GM12878 (cell line): ENCODE results near the gene LRP1. TPM values are rescaled to one million over a fixed set of nuclear protein-coding genes. Genes with fewer than 3 reads are reported as not detected.

Experiments used
- ASH2L ChIP-seq: fragments of 300-600, 200-600 bp; sonication (generic); IDR thresholded peaks from 2 replicates; pipeline ENCODE4 v1.6.1; 2017; ENCODE audit warnings: low read depth, mild to moderate bottlenecking, borderline replicate concordance
- BRCA1 ChIP-seq: IDR thresholded peaks from 2 replicates; pipeline ENCODE4 v1.6.1; 2011; ENCODE audit warnings: low read depth, low read length, improper control_type of control experiment
- CHD2 ChIP-seq: IDR thresholded peaks from 2 replicates; pipeline ENCODE4 v1.6.1; 2011; ENCODE audit warnings: low read depth, low read length, improper control_type of control experiment, borderline replicate concordance
- CREB1 ChIP-seq: IDR thresholded peaks from 2 replicates; pipeline ENCODE4 v1.6.1; 2012; ENCODE audit warnings: low read depth, mild to moderate bottlenecking, inconsistent platforms
- CREM ChIP-seq: IDR thresholded peaks from 2 replicates; pipeline ENCODE4 v1.6.1; 2014; ENCODE audit warnings: antibody characterized with exemption, low read depth
- EED ChIP-seq: sonication (generic); IDR thresholded peaks from 2 replicates; pipeline ENCODE4 v1.6.1; 2016; ENCODE audit warnings: antibody characterized with exemption, low read depth
- EP300 ChIP-seq, 2 experiments: fragments of 150-350 bp in 1 of 2; IDR thresholded peaks; 2 replicates each; pipeline ENCODE4 v1.6.1; 2011 to 2012; ENCODE audit warnings: low read depth in 2 of 2, low read length in 2 of 2, borderline replicate concordance in 1 of 2, improper control_type of control experiment in 1 of 2, inconsistent platforms in 1 of 2; ENCODE audit not compliant: control insufficient read depth in 1 of 2
- ETV6 ChIP-seq, 2 experiments: fragments of 450-650 bp in 1 of 2; IDR thresholded peaks in 1 of 2; conservative IDR thresholded peaks in 1 of 2; 2 replicates each; pipeline ENCODE4 v1.6.1; 2014; ENCODE audit warnings: antibody characterized with exemption in 1 of 2, borderline replicate concordance in 1 of 2, low read depth in 1 of 2, mild to moderate bottlenecking in 1 of 2, moderate library complexity in 1 of 2
- FOXK2 ChIP-seq: fragments of 450-650 bp; IDR thresholded peaks from 2 replicates; pipeline ENCODE4 v1.6.1; 2017; ENCODE audit warnings: mild to moderate bottlenecking, moderate library complexity
- HDGF ChIP-seq: fragments of 450-650 bp; IDR thresholded peaks from 2 replicates; pipeline ENCODE4 v1.6.1; 2016; ENCODE audit warnings: antibody characterized with exemption
- IKZF1 ChIP-seq: fragments of 450-650 bp; conservative IDR thresholded peaks from 2 replicates; pipeline ENCODE4 v1.6.1; 2017; ENCODE audit warnings: antibody characterized with exemption, mild to moderate bottlenecking
- JUNB ChIP-seq: IDR thresholded peaks from 2 replicates; pipeline ENCODE4 v1.6.1; 2016; ENCODE audit warnings: antibody characterized with exemption, mild to moderate bottlenecking
- JUND ChIP-seq: IDR thresholded peaks from 2 replicates; pipeline ENCODE4 v1.6.1; 2012; ENCODE audit warnings: low read depth, mild to moderate bottlenecking, low read length, improper control_type of control experiment, moderate library complexity
- MEF2B ChIP-seq: fragments of 450-650 bp; IDR thresholded peaks from 2 replicates; pipeline ENCODE4 v1.6.1; 2018; ENCODE audit warnings: mild to moderate bottlenecking, moderate library complexity; ENCODE audit not compliant: partially characterized antibody, poor library complexity, severe bottlenecking
- NBN ChIP-seq: fragments of 450-650 bp; IDR thresholded peaks from 2 replicates; pipeline ENCODE4 v1.6.1; 2016
- NFYA ChIP-seq: IDR thresholded peaks from 2 replicates; pipeline ENCODE4 v1.6.1; 2011; ENCODE audit warnings: low read depth, mild to moderate bottlenecking, low read length, improper control_type of control experiment, borderline replicate concordance
- POLR2AphosphoS5 ChIP-seq: IDR thresholded peaks from 2 replicates; pipeline ENCODE4 v1.6.1; 2011; ENCODE audit warnings: mild to moderate bottlenecking, low read length, inconsistent platforms
- RCOR1 ChIP-seq: conservative IDR thresholded peaks from 2 replicates; pipeline ENCODE4 v1.6.1; 2012; ENCODE audit warnings: low read depth, low read length, improper control_type of control experiment
- RUNX3 ChIP-seq: IDR thresholded peaks from 2 replicates; pipeline ENCODE4 v1.6.1; 2012; ENCODE audit warnings: low read length, inconsistent platforms
- SUPT20H ChIP-seq: IDR thresholded peaks from 2 replicates; pipeline ENCODE4 v1.6.1; 2011; ENCODE audit warnings: low read depth, mild to moderate bottlenecking, low read length, moderate library complexity, borderline replicate concordance; ENCODE audit not compliant: control insufficient read depth
- SUZ12 ChIP-seq: fragments of 200-600 bp; sonication (generic); IDR thresholded peaks from one replicate; pipeline ENCODE4 v1.6.1; 2018; ENCODE audit warnings: antibody characterized with exemption, mild to moderate bottlenecking; ENCODE audit not compliant: unreplicated experiment
- TAF1 ChIP-seq: IDR thresholded peaks from 2 replicates; pipeline ENCODE4 v1.6.1; 2011; ENCODE audit warnings: mild to moderate bottlenecking, low read depth, low read length, borderline replicate concordance
- TARDBP ChIP-seq: IDR thresholded peaks from 2 replicates; pipeline ENCODE4 v1.6.1; 2016; ENCODE audit warnings: borderline replicate concordance
- TCF12 ChIP-seq: IDR thresholded peaks from 2 replicates; pipeline ENCODE4 v1.6.1; 2011; ENCODE audit warnings: low read depth, mild to moderate bottlenecking, low read length
- TCF3 ChIP-seq: IDR thresholded peaks from 2 replicates; pipeline ENCODE4 v1.6.1; 2012; ENCODE audit warnings: low read depth, mild to moderate bottlenecking, low read length, borderline replicate concordance; ENCODE audit not compliant: insufficient read depth
- ZBED1 ChIP-seq: IDR thresholded peaks from 2 replicates; pipeline ENCODE4 v1.6.1; 2016; ENCODE audit warnings: borderline replicate concordance
- ZNF622 ChIP-seq: fragments of 450-650 bp; IDR thresholded peaks from 2 replicates; pipeline ENCODE4 v1.6.1; 2017; ENCODE audit warnings: mild to moderate bottlenecking, inconsistent platforms
- polyA plus RNA-seq, 11 experiments: library from polyadenylated mRNA; depleted of rRNA in 4 of 11; unstranded in 6 of 11; stranded (reverse) in 5 of 11; fragments of >200 nt; fragmentation: Nextera tagmentation in 4 of 11; fragmentation: Illumina TruSeq in 1 of 11; extraction: Ambion mirVana in 4 of 11; extraction: Trizol in 1 of 11; gene quantifications; 1 replicate in 1 of 11; 2 replicates in 10 of 11; pipeline versions ENCODE4 v1.2.1 to v1.2.3, GENCODE V29; 2011 to 2016; ENCODE audit warnings: inconsistent platforms in 2 of 11, missing spikeins in 2 of 11, low read depth in 1 of 11
- total RNA-seq, 4 experiments: library from RNA; depleted of rRNA in 3 of 4; stranded (reverse); fragments of >200 nt in 3 of 4; fragmentation: Illumina TruSeq in 1 of 4; extraction: Trizol in 1 of 4; gene quantifications; 2 replicates each; pipeline versions ENCODE4 v1.2.1 to v1.2.3, GENCODE V29; 2013 to 2021
- TF ChIP-seq, protein P1 (sequence below): fragments of 450-650 bp; IDR thresholded peaks from 2 replicates; pipeline ENCODE4 v1.6.1; 2016; ENCODE audit warnings: mild to moderate bottlenecking
- TF ChIP-seq, protein P2 (sequence below): fragments of 450-650 bp; IDR thresholded peaks from 2 replicates; pipeline ENCODE4 v1.6.1; 2017; ENCODE audit warnings: borderline replicate concordance
- TF ChIP-seq, protein P3 (sequence below): IDR thresholded peaks from 2 replicates; pipeline ENCODE4 v1.6.1; 2011; ENCODE audit warnings: mild to moderate bottlenecking, low read depth, low read length, moderate library complexity; ENCODE audit not compliant: insufficient replicate concordance

Gene LRP1
- total and polyA plus RNA-seq, 10 of the 15 experiments (the other 5 are each of a cell fraction or from before 2014, with no cell fraction given), result under 0.01 to 1.1 (median 0.20) TPM; not detected in 2

DNA sequence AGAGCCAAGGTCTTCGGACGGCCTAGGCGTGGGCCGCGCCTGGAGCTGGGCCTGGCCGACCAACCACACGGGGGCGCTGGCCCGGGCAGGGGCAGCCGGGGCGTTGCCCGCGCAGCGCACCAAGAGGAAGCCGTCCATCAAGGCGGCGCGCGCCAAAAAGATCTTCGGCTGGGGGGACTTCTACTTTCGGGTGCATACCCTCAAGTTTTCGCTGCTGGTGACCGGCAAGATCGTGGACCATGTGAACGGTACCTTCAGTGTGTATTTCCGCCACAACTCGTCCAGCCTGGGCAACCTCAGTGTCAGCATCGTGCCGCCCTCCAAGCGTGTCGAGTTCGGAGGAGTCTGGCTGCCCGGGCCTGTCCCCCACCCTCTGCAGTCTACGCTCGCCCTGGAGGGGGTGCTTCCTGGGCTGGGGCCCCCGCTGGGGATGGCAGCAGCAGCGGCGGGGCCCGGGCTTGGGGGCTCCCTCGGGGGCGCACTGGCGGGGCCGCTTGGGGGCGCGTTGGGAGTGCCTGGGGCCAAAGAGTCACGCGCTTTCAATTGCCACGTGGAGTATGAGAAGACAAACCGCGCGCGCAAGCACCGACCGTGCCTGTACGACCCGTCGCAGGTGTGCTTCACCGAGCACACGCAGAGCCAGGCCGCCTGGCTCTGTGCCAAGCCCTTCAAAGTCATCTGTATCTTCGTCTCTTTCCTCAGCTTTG, 96.8 kb downstream of the LRP1 start (continued):
- TF ChIP-seq RUNX3, result no peak
- no peak for TF ChIP-seq CREM
- no peak for TF ChIP-seq JUND
- no peak for TF ChIP-seq BRCA1
- no peak for TF ChIP-seq EED
- no peak for TF ChIP-seq HDGF
- TF ChIP-seq CHD2, result no peak
- no peak for TF ChIP-seq SUPT20H
- TF ChIP-seq MEF2B, result no peak
- TF ChIP-seq TCF3, result no peak
- TF ChIP-seq TARDBP, result no peak
- TF ChIP-seq ZNF622, result no peak
- no peak for TF ChIP-seq RCOR1
- TF ChIP-seq, protein P1, sequence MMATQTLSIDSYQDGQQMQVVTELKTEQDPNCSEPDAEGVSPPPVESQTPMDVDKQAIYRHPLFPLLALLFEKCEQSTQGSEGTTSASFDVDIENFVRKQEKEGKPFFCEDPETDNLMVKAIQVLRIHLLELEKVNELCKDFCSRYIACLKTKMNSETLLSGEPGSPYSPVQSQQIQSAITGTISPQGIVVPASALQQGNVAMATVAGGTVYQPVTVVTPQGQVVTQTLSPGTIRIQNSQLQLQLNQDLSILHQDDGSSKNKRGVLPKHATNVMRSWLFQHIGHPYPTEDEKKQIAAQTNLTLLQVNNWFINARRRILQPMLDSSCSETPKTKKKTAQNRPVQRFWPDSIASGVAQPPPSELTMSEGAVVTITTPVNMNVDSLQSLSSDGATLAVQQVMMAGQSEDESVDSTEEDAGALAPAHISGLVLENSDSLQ, result peak; percentile 75
- no peak for TF ChIP-seq ZBED1
- no peak for TF ChIP-seq ETV6 (conservative IDR thresholded peaks at IDR 0.05 in 1 of 2, IDR thresholded peaks at IDR 0.05 in 1 of 2; ENCODE audit: borderline replicate concordance in 1 of 2, low read depth in 1 of 2)
- TF ChIP-seq, protein P2, sequence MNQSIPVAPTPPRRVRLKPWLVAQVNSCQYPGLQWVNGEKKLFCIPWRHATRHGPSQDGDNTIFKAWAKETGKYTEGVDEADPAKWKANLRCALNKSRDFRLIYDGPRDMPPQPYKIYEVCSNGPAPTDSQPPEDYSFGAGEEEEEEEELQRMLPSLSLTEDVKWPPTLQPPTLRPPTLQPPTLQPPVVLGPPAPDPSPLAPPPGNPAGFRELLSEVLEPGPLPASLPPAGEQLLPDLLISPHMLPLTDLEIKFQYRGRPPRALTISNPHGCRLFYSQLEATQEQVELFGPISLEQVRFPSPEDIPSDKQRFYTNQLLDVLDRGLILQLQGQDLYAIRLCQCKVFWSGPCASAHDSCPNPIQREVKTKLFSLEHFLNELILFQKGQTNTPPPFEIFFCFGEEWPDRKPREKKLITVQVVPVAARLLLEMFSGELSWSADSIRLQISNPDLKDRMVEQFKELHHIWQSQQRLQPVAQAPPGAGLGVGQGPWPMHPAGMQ, result no peak
- no peak for TF ChIP-seq FOXK2
- TF ChIP-seq TAF1, result no peak
- no peak for TF ChIP-seq TCF12
- TF ChIP-seq EP300 (IDR thresholded peaks at IDR 0.05; ENCODE audit: borderline replicate concordance in 1 of 2, control insufficient read depth in 1 of 2, low read depth in 2 of 2, low read length in 2 of 2), result no peak
- no peak for TF ChIP-seq NFYA
- no peak for TF ChIP-seq CREB1
- TF ChIP-seq POLR2AphosphoS5, result no peak
- no peak for TF ChIP-seq NBN
- 0 out of 2 replicates have a peak, but pooled peaks have one; percentile 16 for TF ChIP-seq IKZF1
- TF ChIP-seq ASH2L, result no peak
- TF ChIP-seq SUZ12, result peak; percentile 34
- TF ChIP-seq, protein P3, sequence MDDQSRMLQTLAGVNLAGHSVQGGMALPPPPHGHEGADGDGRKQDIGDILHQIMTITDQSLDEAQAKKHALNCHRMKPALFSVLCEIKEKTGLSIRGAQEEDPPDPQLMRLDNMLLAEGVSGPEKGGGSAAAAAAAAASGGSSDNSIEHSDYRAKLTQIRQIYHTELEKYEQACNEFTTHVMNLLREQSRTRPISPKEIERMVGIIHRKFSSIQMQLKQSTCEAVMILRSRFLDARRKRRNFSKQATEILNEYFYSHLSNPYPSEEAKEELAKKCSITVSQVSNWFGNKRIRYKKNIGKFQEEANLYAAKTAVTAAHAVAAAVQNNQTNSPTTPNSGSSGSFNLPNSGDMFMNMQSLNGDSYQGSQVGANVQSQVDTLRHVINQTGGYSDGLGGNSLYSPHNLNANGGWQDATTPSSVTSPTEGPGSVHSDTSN, result peak; percentile 59
- TF ChIP-seq JUNB, result no peak
